Measurements from ENCODE around the gene SLC23A2. TPM values are rescaled to one million over a fixed set of nuclear protein-coding genes. Genes with fewer than 3 reads are reported as not detected.
A peak's percentile ranks its signal among the peaks of the same experiment; 100 is the strongest.
"Not testable (repeated sequence)": the region's sequence is repeated elsewhere in the genome, so short reads cannot be mapped to it uniquely, and the experiment has no call there.

The SLC23A2 gene
- total RNA-seq, 4 donors from 2014 or later: 2.6 to 3.6 (median 3.1) TPM

DNA sequence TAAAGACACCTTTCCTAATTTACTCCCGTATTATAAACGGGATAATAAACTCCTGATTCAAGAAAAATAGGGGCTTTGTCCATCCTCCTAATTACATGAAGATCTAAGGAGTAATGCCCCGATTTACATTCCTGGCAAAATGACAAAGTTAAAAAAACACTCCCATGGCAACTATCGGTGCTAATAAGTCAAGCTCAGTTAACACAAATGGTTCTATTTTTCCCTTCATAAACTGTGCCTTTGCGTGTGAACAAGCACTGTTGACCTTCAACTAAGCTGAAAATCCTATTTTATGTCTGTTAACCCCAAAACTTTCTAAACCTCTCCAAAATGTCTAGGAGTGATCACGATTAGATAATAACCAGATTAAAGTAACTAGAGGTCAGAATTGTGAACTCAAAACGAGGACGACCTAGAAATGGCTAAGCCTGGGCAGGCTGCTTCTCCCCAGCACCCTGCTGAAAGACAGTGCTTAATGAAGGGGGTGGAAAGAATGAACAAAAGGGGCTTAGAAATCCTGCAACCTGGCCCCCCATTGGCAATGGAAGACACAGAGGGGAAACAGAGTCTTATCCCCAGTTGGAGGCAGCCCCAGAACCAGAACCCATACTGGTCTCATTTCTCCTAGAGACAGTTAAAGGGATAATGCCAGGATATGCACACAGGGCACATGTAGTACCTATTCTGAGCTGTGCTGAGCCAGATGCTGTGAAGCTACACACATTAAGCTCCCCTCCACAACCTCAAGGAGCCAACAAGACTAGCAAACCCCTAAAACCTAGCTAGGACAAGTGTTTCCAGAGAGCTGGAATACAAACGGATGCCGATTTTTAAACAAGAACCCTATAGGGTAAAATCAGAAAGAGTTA, 23.0 kb downstream of the SLC23A2 start:
- no peaks in the 10 kb centered on the region for H3K9me3 ChIP-seq
- intact Hi-C loops (cut with DNase I; ENCODE audit: low total_unique reads): no loop called here
- in situ Hi-C loops (cut with MboI; ENCODE audit: low sequenced_read_pairs in 4 of 4): no loop called here
- peaks cover 9 to 10% of the 10 kb centered on the region in 2 donors for H3K4me1 ChIP-seq
- H3K36me3 ChIP-seq: no peaks in the 10 kb centered on the region
- DNase-seq: no peak
- no peak for ATAC-seq
- H3K27ac ChIP-seq: no peak overlapping the region
- H3K27me3 ChIP-seq: no peaks in the 10 kb centered on the region
- no peak overlapping the region for H3K4me3 ChIP-seq
- TF ChIP-seq, protein P1, sequence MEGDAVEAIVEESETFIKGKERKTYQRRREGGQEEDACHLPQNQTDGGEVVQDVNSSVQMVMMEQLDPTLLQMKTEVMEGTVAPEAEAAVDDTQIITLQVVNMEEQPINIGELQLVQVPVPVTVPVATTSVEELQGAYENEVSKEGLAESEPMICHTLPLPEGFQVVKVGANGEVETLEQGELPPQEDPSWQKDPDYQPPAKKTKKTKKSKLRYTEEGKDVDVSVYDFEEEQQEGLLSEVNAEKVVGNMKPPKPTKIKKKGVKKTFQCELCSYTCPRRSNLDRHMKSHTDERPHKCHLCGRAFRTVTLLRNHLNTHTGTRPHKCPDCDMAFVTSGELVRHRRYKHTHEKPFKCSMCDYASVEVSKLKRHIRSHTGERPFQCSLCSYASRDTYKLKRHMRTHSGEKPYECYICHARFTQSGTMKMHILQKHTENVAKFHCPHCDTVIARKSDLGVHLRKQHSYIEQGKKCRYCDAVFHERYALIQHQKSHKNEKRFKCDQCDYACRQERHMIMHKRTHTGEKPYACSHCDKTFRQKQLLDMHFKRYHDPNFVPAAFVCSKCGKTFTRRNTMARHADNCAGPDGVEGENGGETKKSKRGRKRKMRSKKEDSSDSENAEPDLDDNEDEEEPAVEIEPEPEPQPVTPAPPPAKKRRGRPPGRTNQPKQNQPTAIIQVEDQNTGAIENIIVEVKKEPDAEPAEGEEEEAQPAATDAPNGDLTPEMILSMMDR (IDR thresholded peaks at IDR 0.05 in 4 of 5, conservative IDR thresholded peaks at IDR 0.05 in 1 of 5): no peak
- no peak for TF ChIP-seq POLR2A (IDR thresholded peaks at IDR 0.05)

DNA sequence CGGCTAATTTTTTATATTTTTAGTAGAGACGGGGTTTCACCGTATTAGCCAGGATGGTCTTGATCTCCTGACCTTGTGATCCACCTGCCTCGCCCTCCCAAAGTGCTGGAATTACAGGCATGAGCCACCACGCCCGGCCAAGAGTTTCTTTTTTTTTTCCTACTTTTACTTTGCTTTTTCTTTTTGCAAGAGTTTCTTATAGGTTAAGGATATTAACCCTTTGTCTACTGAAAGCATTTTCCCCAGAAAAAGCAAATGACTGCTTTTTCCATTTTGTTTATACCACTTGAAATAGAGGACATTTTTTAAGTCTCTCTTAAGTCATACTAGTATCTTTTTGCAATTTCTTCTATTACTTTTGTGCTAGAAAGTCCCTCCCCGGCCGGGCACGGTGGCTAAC, 25.3 kb downstream of the SLC23A2 start:
- H3K4me3 ChIP-seq; H3K27ac ChIP-seq; H3K9me3 ChIP-seq; intact Hi-C loops (cut with DNase I; ENCODE audit: low total_unique reads); in situ Hi-C loops (cut with MboI; ENCODE audit: low sequenced_read_pairs in 4 of 4); H3K27me3 ChIP-seq; DNase-seq; H3K36me3 ChIP-seq; ATAC-seq: not testable (repeated sequence)
- H3K4me1 ChIP-seq: peaks cover 14 to 19% of the 10 kb centered on the region in 2 donors

DNA sequence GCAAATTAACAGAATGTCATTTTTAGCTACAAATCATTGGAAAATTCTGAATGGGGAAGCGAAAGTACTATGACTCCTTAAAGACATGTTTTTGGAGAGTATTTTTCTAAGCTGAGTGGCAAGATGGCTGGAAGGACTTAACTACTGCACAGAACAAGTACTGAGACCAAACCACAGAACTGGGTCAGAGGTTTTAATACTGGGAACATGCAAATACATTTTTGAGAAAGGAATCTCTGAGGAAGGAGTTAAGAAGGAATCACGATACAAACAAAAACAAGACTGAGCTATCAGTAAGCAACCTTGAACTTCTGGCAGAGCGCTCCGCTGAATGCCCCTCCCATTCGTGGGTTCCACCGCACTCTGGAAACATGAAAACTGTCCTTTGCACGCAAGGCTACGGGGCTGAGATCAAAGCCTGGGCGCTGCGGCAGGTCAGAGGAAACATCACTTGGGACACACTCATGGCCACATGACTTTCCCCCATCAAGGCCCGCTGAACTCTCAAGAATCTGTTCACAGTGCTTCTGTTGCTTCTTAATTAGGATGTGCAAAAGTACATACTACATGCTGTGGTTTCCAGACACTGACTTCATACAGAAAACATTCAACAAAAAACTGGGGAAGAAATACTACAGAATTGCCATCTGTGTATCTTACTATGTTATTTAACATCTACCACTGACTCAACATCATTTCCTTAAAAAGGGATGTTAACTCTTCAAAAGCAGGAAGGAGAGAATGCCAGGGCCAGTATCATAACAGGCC, 27.8 kb downstream of the SLC23A2 start:
- in situ Hi-C loops (cut with MboI; ENCODE audit: low sequenced_read_pairs in 4 of 4) (no loop called here), intact Hi-C loops (cut with DNase I; ENCODE audit: low total_unique reads) (no loop called here)
- peaks cover 14 to 19% of the 10 kb centered on the region in 2 donors for H3K4me1 ChIP-seq
- H3K27me3 ChIP-seq: no peaks in the 10 kb centered on the region
- DNase-seq (no peak), ATAC-seq (peak in 1 of 2 donors; percentile 23)
- H3K9me3 ChIP-seq: no peaks in the 10 kb centered on the region
- no peak for TF ChIP-seq POLR2A (IDR thresholded peaks at IDR 0.05)
- TF ChIP-seq, protein P1 (IDR thresholded peaks at IDR 0.05 in 4 of 5, conservative IDR thresholded peaks at IDR 0.05 in 1 of 5): no peak
- H3K36me3 ChIP-seq: peaks cover 0 to 9% of the 10 kb centered on the region in 2 donors
- peak overlapping the region in 3 of 4 donors; percentile 14 to 51 (median 35) for H3K27ac ChIP-seq
- peak overlapping the region; percentile 14 to 32 (median 24) for H3K4me3 ChIP-seq

DNA sequence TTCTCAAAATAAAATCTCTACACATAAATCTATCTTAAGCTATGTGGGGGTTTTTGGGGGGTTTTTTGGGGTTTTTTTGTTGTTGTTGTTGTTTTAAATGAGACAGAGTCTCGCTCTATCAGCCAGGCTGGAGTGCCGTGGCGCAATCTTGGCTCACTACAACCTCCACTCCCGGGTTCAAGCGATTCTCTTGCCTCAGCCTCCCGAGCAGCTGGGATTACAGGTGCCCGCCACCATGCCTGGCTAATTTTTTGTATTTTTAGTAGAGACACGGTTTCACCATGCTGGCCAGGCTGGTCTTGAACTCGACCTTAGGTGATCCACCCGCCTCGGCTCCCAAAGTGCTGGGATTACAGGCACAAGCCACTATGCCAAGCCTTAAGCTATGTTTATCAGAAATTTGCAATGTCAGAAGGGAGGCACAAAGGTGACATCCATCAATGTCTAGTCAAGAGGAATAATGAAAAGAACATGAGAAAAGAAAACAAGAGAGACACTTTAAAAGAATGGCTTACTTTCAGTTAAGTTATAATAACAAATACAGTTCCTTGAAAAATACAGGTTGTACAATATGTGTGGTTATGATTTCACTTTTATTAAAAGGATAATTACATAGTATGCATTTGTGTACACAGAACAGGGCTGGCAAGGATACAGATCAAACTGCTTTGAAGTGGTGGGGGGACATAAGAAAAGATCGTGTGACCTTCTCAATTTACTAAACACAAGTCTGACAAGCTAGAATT, 28.6 kb downstream of the SLC23A2 start:
- in situ Hi-C loops (cut with MboI; ENCODE audit: low sequenced_read_pairs in 4 of 4): no loop called here

More for the DNA sequence above, 28.6 kb downstream of the SLC23A2 start:
- DNase-seq (no peak), ATAC-seq (no peak)
- Histone ChIP-seq H3K9me3 (no peaks in the 10 kb centered on the region), H3K4me3 (peak overlapping the region in 1 of 4 donors; percentile 21), H3K27me3 (no peaks in the 10 kb centered on the region), H3K27ac (no peak overlapping the region), H3K4me1 (peaks cover 14 to 19% of the 10 kb centered on the region in 2 donors), H3K36me3 (peaks cover 0 to 9% of the 10 kb centered on the region in 2 donors)
- intact Hi-C loops (cut with DNase I; ENCODE audit: low total_unique reads): no loop called here
- no peak for TF ChIP-seq POLR2A (IDR thresholded peaks at IDR 0.05)
- TF ChIP-seq, protein P1 (IDR thresholded peaks at IDR 0.05 in 4 of 5, conservative IDR thresholded peaks at IDR 0.05 in 1 of 5): no peak
